Measurements from ENCODE around the gene TIMM10. TPM values are rescaled to one million over a fixed set of nuclear protein-coding genes. Genes with fewer than 3 reads are reported as not detected.
A peak's percentile ranks its signal among the peaks of the same experiment; 100 is the strongest.

TIMM10 gene
- total RNA-seq, 1 experiment from 2014 or later = 80.3 TPM

- no peak for DNase-seq (ENCODE audit: unreplicated experiment)
- Mint-ChIP-seq H3K36me3 (ENCODE audit: insufficient read depth, unreplicated experiment) (no peaks in the 10 kb centered on the region), H3K27me3 (ENCODE audit: insufficient read depth, unreplicated experiment) (no peaks in the 10 kb centered on the region), H3K9me3 (ENCODE audit: unreplicated experiment) (no peaks in the 10 kb centered on the region), H3K27ac (ENCODE audit: low read depth, unreplicated experiment) (no peak overlapping the region), H3K4me3 (ENCODE audit: unreplicated experiment) (no peak overlapping the region), H3K4me1 (ENCODE audit: insufficient read depth, unreplicated experiment) (peaks cover 14% of the 10 kb centered on the region)
- POLR2A ChIA-PET = no interaction called here
- no TSS peak for BruUV-seq (replicated peaks)
- CTCF ChIA-PET = interaction anchor here (0.6 to 9.2 kb wide), 6 partner anchors 8 to 36 kb away, joined by 4 to 212 read pairs (median 6); partner anchors contain the start of genes RTN4RL2 and TIMM10
- TF ChIP-seq CTCF (IDR thresholded peaks at IDR 0.05; ENCODE audit: unreplicated experiment) = no peak
- intact Hi-C loops (cut with micrococcal nuclease) = no loop called here
Observed at GRCh38 chr11:57496109-57496820, 34.3 kb downstream of the TIMM10 start.

DNA sequence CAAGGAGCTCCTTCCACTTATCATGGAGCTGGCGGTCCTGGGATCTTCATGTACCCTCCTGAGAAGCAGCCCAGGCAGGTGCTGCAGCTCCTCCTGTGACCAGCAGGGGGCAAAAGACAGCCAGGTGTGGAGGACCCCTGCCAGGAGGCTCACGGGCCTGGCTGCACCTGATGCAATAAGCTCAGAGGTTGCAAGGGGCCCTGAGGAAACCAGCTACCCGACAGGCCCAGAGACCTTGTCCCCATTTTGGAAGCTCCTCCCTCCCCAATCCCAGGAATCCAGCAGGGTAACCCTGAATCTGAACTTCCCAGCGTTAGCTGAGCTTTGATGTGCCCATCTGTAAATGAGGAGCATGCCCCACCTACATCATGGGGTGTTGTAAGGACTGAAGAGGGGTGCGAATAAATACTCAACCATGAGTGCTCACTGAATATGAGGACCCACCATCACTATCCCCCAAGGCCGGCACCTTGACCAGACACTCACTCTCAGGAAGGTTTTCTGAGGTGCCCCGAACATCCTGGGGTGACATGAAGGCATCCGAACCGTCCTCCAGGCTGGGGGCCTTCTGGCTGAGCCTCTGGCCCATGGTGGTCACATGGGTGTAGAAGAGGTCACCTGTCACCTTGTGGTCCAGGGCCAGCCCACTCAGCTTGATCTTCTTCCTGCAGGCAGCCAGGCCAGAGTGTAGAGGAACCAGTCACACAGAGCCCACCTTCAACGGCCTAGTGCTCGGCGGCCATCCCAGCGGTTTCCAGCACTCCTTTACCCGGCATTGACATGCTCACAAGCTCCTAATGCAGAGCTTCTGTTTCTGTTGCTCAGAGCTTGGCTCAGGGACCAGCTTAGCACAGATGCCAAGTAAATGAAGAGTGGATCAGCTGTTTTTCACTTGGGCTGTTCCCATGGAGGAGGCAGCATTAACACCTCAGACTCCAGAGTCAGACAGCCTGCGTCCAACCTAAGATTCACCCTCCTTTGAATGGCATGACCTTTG is 36.7 kb downstream of the TIMM10 start:
- intact Hi-C loops (cut with micrococcal nuclease) = loop anchor here (1.0 kb wide), 1 partner anchor 33 kb away; no protein-coding TSS in a partner anchor
- POLR2A ChIA-PET = interaction anchor here (0.6 to 1.4 kb wide), 8 partner anchors 12 to 242 kb away, joined by 3 to 5 read pairs (median 3); partner anchors contain the start of gene TIMM10
- BruUV-seq (replicated peaks) = no TSS peak
- Mint-ChIP-seq H3K4me1 (ENCODE audit: insufficient read depth, unreplicated experiment) (peaks cover 13% of the 10 kb centered on the region), H3K9me3 (ENCODE audit: unreplicated experiment) (no peaks in the 10 kb centered on the region), H3K4me3 (ENCODE audit: unreplicated experiment) (no peak overlapping the region), H3K27me3 (ENCODE audit: insufficient read depth, unreplicated experiment) (peaks cover under 1% of the 10 kb centered on the region), H3K27ac (ENCODE audit: low read depth, unreplicated experiment) (no peak overlapping the region), H3K36me3 (ENCODE audit: insufficient read depth, unreplicated experiment) (no peaks in the 10 kb centered on the region)
- peak; percentile 82 for DNase-seq (ENCODE audit: unreplicated experiment)
- CTCF ChIA-PET = interaction anchor here (0.5 to 9.2 kb wide), 67 partner anchors 8 to 1079 kb away, joined by 3 to 212 read pairs (median 4); partner anchors contain the start of genes OR5AP2, RTN4RL2, SLC43A1 and TIMM10
- peak; percentile 88 for TF ChIP-seq CTCF (IDR thresholded peaks at IDR 0.05; ENCODE audit: unreplicated experiment)

- TF ChIP-seq CTCF (IDR thresholded peaks at IDR 0.05; ENCODE audit: unreplicated experiment) = peak; percentile 44
- no peaks in the 10 kb centered on the region for H3K9me3 Mint-ChIP-seq (ENCODE audit: unreplicated experiment)
- H3K4me3 Mint-ChIP-seq (ENCODE audit: unreplicated experiment) = no peak overlapping the region
- DNase-seq (ENCODE audit: unreplicated experiment) = peak; percentile 43
- CTCF ChIA-PET = interaction anchor here (0.5 to 9.2 kb wide), 16 partner anchors 11 to 417 kb away, joined by 3 to 212 read pairs (median 4); partner anchors contain the start of genes RTN4RL2, SLC43A1 and TIMM10
- POLR2A ChIA-PET = no interaction called here
- no peaks in the 10 kb centered on the region for H3K36me3 Mint-ChIP-seq (ENCODE audit: insufficient read depth, unreplicated experiment)
- peaks cover 13% of the 10 kb centered on the region for H3K4me1 Mint-ChIP-seq (ENCODE audit: insufficient read depth, unreplicated experiment)
- H3K27me3 Mint-ChIP-seq (ENCODE audit: insufficient read depth, unreplicated experiment) = peaks cover 10% of the 10 kb centered on the region
- no TSS peak for BruUV-seq (replicated peaks)
- intact Hi-C loops (cut with micrococcal nuclease) = no loop called here
- H3K27ac Mint-ChIP-seq (ENCODE audit: low read depth, unreplicated experiment) = no peak overlapping the region
Observed at GRCh38 chr11:57491371-57492061, 39.0 kb downstream of the TIMM10 start.

All from MCF 10A (cell line).